Caco-2 (cell line): ENCODE measurements around the gene SPRR2G. TPM values are rescaled to one million over a fixed set of nuclear protein-coding genes. Genes with fewer than 3 reads are reported as not detected.
"Not testable (repeated sequence)": the region's sequence is repeated elsewhere in the genome, so short reads cannot be mapped to it uniquely, and the experiment has no call there.

ENCODE experiments used
- BruUV-seq: library from RNA; stranded (reverse); fragments of 400-500 nt; replicated peaks from 2 replicates; lab custom pipeline; 2021; lab: Mats Ljungman, UMichigan
- CTCF ChIA-PET: fragments of 300-600 bp; sonication (Branson Sonifier 250); formaldehyde crosslinking; loops from one replicate; lab custom pipeline; 2022; ENCODE audit warnings: antibody characterized with exemption; lab: Charles Lee
- POLR2A ChIA-PET: fragments of 300-600 bp; sonication (Branson Sonifier 250); formaldehyde crosslinking; loops from one replicate; lab custom pipeline; 2022; ENCODE audit warnings: antibody characterized with exemption; lab: Charles Lee
- DNase-seq, 2 experiments: peaks; one replicate each; pipeline versions ENCODE4 v3.0.0 to v3.0.0-alpha.2; 2020 to 2022
- H3K27me3 ChIP-seq: replicated peaks from 2 replicates; pipeline ENCODE4 v1.6.0; 2011; ENCODE audit warnings: low read length; ENCODE audit not compliant: control insufficient read depth, insufficient read depth
- H3K36me3 ChIP-seq: 2 replicates; pipeline ENCODE4 v1.5.1; 2011; ENCODE audit warnings: low read length; ENCODE audit not compliant: control insufficient read depth, insufficient read depth
- H3K4me1 ChIP-seq: fragments of 250-450 bp; sonication (Bioruptor Pico); 2 replicates; pipeline ENCODE4 v1.5.1; 2020; ENCODE audit warnings: mild to moderate bottlenecking
- H3K4me3 ChIP-seq: 2 replicates; pipeline ENCODE4 v1.5.1; 2011; ENCODE audit warnings: low read depth, mild to moderate bottlenecking, control low read depth, low read length
- H3K9me3 ChIP-seq: fragments of 250-450 bp; sonication (Bioruptor Pico); 2 replicates; pipeline ENCODE4 v1.5.1; 2020; ENCODE audit warnings: mild to moderate bottlenecking, moderate library complexity
- H3K27ac Mint-ChIP-seq: one replicate; pipeline ENCODE4 v1.8.0; 2022; ENCODE audit warnings: mixed read lengths; ENCODE audit not compliant: unreplicated experiment
- H3K27me3 Mint-ChIP-seq: one replicate; pipeline ENCODE4 v1.8.0; 2022; ENCODE audit warnings: mixed read lengths; ENCODE audit not compliant: insufficient read depth, unreplicated experiment
- H3K36me3 Mint-ChIP-seq: one replicate; pipeline ENCODE4 v1.8.0; 2022; ENCODE audit warnings: mild to moderate bottlenecking, mixed read lengths; ENCODE audit not compliant: insufficient read depth, unreplicated experiment
- H3K4me1 Mint-ChIP-seq: one replicate; pipeline ENCODE4 v1.8.0; 2022; ENCODE audit warnings: low read depth, mixed read lengths; ENCODE audit not compliant: unreplicated experiment
- H3K4me3 Mint-ChIP-seq: one replicate; pipeline ENCODE4 v1.8.0; 2022; ENCODE audit warnings: mild to moderate bottlenecking, moderate library complexity, mixed read lengths; ENCODE audit not compliant: unreplicated experiment
- H3K9me3 Mint-ChIP-seq: one replicate; pipeline ENCODE4 v1.8.0; 2022; ENCODE audit warnings: mixed read lengths; ENCODE audit not compliant: unreplicated experiment
- intact Hi-C: fragments of 100-400 bp; cut with micrococcal nuclease; formaldehyde crosslinking; loops from one replicate; pipeline ENCODE4 v1.10.0; 2022; ENCODE audit not compliant: unreplicated experiment
- total RNA-seq: library from RNA; stranded (reverse); gene quantifications from 2 replicates; pipeline ENCODE4 v1.2.3, GENCODE V29; 2022
- TF ChIP-seq, protein P1 (sequence below), 2 experiments: fragments of 200-600 bp in 1 of 2; IDR thresholded peaks; 1 replicate in 1 of 2; 2 replicates in 1 of 2; pipeline versions ENCODE4 v1.5.1 to v1.8.0; 2011 to 2022; ENCODE audit warnings: antibody characterized with exemption in 1 of 2, control low read depth in 1 of 2, inconsistent platforms in 1 of 2, low read depth in 1 of 2, low read length in 1 of 2, mild to moderate bottlenecking in 1 of 2, moderate library complexity in 1 of 2; ENCODE audit not compliant: insufficient read depth in 1 of 2, severe bottlenecking in 1 of 2, unreplicated experiment in 1 of 2

Gene SPRR2G
- total RNA-seq, 1 experiment from 2014 or later, result not detected

GRCh38 chr1:153133267-153133666, 17.4 kb downstream of the SPRR2G start:
- intact Hi-C loops, result no loop called here
- Mint-ChIP-seq H3K27me3 (peaks cover 33% of the 10 kb centered on the region), H3K4me3 (no peak overlapping the region), H3K36me3 (no peaks in the 10 kb centered on the region), H3K4me1 (no peaks in the 10 kb centered on the region), H3K9me3 (no peaks in the 10 kb centered on the region), H3K27ac (no peak overlapping the region)
- ChIA-PET CTCF (no interaction called here), POLR2A (no interaction called here)
- no peaks in the 10 kb centered on the region for H3K27me3 ChIP-seq
- no peak for DNase-seq
- TF ChIP-seq, protein P1, sequence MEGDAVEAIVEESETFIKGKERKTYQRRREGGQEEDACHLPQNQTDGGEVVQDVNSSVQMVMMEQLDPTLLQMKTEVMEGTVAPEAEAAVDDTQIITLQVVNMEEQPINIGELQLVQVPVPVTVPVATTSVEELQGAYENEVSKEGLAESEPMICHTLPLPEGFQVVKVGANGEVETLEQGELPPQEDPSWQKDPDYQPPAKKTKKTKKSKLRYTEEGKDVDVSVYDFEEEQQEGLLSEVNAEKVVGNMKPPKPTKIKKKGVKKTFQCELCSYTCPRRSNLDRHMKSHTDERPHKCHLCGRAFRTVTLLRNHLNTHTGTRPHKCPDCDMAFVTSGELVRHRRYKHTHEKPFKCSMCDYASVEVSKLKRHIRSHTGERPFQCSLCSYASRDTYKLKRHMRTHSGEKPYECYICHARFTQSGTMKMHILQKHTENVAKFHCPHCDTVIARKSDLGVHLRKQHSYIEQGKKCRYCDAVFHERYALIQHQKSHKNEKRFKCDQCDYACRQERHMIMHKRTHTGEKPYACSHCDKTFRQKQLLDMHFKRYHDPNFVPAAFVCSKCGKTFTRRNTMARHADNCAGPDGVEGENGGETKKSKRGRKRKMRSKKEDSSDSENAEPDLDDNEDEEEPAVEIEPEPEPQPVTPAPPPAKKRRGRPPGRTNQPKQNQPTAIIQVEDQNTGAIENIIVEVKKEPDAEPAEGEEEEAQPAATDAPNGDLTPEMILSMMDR (IDR thresholded peaks at IDR 0.05; ENCODE audit: insufficient read depth in 1 of 2, low read depth in 1 of 2, low read length in 1 of 2, severe bottlenecking in 1 of 2, unreplicated experiment in 1 of 2), result no peak
- no TSS peak for BruUV-seq
- no peaks in the 10 kb centered on the region for H3K4me1 ChIP-seq
- 0 out of 2 replicates have a peak, but pooled peaks cover 3% of the 10 kb centered on the region for H3K9me3 ChIP-seq
- no peak overlapping the region for H3K4me3 ChIP-seq
- no peaks in the 10 kb centered on the region for H3K36me3 ChIP-seq

GRCh38 chr1:153128688-153129087, 22.0 kb downstream of the SPRR2G start:
- H3K27ac Mint-ChIP-seq, H3K4me1 ChIP-seq, intact Hi-C loops, H3K4me3 Mint-ChIP-seq, H3K27me3 ChIP-seq, H3K36me3 ChIP-seq, H3K4me1 Mint-ChIP-seq, CTCF ChIA-PET, H3K36me3 Mint-ChIP-seq, BruUV-seq, H3K4me3 ChIP-seq, DNase-seq, H3K9me3 ChIP-seq, POLR2A ChIA-PET: not testable (repeated sequence)
- peaks cover 13% of the 10 kb centered on the region for H3K27me3 Mint-ChIP-seq
- peaks cover 12% of the 10 kb centered on the region for H3K9me3 Mint-ChIP-seq

- ChIA-PET CTCF (no interaction called here), POLR2A (no interaction called here)
- no peak overlapping the region for H3K4me3 ChIP-seq
- no peaks in the 10 kb centered on the region for H3K36me3 ChIP-seq
- Mint-ChIP-seq H3K4me3 (no peak overlapping the region), H3K4me1 (no peaks in the 10 kb centered on the region), H3K9me3 (peaks cover 12% of the 10 kb centered on the region), H3K27me3 (peaks cover 13% of the 10 kb centered on the region), H3K27ac (no peak overlapping the region), H3K36me3 (no peaks in the 10 kb centered on the region)
- no peaks in the 10 kb centered on the region for H3K27me3 ChIP-seq
- no peaks in the 10 kb centered on the region for H3K4me1 ChIP-seq
- H3K9me3 ChIP-seq, result 0 out of 2 replicates have a peak, but pooled peaks cover 3% of the 10 kb centered on the region
- DNase-seq, result no peak
- BruUV-seq, result no TSS peak
- intact Hi-C loops, result no loop called here
- TF ChIP-seq, protein P1 (IDR thresholded peaks at IDR 0.05; ENCODE audit: insufficient read depth in 1 of 2, low read depth in 1 of 2, low read length in 1 of 2, severe bottlenecking in 1 of 2, unreplicated experiment in 1 of 2), result no peak
Measured at GRCh38 chr1:153127296-153127695, 23.4 kb downstream of the SPRR2G start.

DNA sequence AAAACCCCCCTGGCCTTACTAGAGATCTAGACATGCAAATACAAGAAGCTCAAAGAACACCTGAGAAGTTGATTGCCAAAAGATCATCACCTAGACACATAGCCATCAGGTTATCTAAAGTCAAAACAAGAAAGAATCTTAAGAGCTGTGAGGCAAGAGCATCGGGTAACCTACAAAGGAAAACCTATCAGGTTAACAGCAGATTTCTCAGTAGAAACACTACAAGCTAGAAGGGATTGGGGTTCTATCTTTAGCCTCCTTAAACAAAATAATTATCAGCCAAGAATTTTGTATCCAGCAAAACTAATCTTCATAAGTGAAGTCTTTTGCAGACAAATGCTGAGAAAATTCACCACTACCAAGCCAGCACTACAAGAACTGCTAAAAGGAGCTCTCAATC, 25.2 kb downstream of the SPRR2G start:
- Histone ChIP-seq H3K4me1 (no peaks in the 10 kb centered on the region), H3K27me3 (no peaks in the 10 kb centered on the region), H3K4me3 (no peak overlapping the region), H3K9me3 (0 out of 2 replicates have a peak, but pooled peaks cover 3% of the 10 kb centered on the region), H3K36me3 (no peaks in the 10 kb centered on the region)
- Mint-ChIP-seq H3K9me3 (peaks cover 12% of the 10 kb centered on the region), H3K4me1 (no peaks in the 10 kb centered on the region), H3K27me3 (peaks cover 8% of the 10 kb centered on the region), H3K36me3 (no peaks in the 10 kb centered on the region), H3K4me3 (no peak overlapping the region), H3K27ac (no peak overlapping the region)
- ChIA-PET CTCF (no interaction called here), POLR2A (no interaction called here)
- DNase-seq, result no peak
- intact Hi-C loops, result no loop called here
- no TSS peak for BruUV-seq
- TF ChIP-seq, protein P1 (IDR thresholded peaks at IDR 0.05; ENCODE audit: insufficient read depth in 1 of 2, low read depth in 1 of 2, low read length in 1 of 2, severe bottlenecking in 1 of 2, unreplicated experiment in 1 of 2), result no peak

- H3K4me1 Mint-ChIP-seq, H3K4me1 ChIP-seq, CTCF ChIA-PET, H3K36me3 ChIP-seq, POLR2A ChIA-PET, H3K36me3 Mint-ChIP-seq, H3K4me3 Mint-ChIP-seq, intact Hi-C loops, H3K27me3 ChIP-seq, H3K27ac Mint-ChIP-seq, BruUV-seq, H3K9me3 ChIP-seq, H3K4me3 ChIP-seq, DNase-seq: not testable (repeated sequence)
- H3K9me3 Mint-ChIP-seq, result peaks cover 12% of the 10 kb centered on the region
- H3K27me3 Mint-ChIP-seq, result peaks cover 13% of the 10 kb centered on the region
Measured at GRCh38 chr1:153123793-153124192, 26.9 kb downstream of the SPRR2G start.
